DOHH2 (cell line): ENCODE measurements around the gene ATF7IP2.
"Not testable (repeated sequence)": the region's sequence is repeated elsewhere in the genome, so short reads cannot be mapped to it uniquely, and the experiment has no call there.

Source experiments
- H3F3A ChIP-seq: fragments of 200-600 bp; sonication (generic), shearing (Covaris generic); 2 replicates; pipeline ENCODE4 v1.6.0; 2016; ENCODE audit warnings: antibody characterized with exemption, mild to moderate bottlenecking; ENCODE audit not compliant: control insufficient read depth, insufficient read depth
- H3K27ac ChIP-seq: fragments of 200-600 bp; sonication (generic); 2 replicates; pipeline ENCODE4 v1.5.1; 2014; ENCODE audit warnings: low read depth, mild to moderate bottlenecking, low read length, moderate library complexity
- H3K27me3 ChIP-seq: fragments of 200-600 bp; sonication (generic); 2 replicates; pipeline ENCODE4 v1.6.1; 2014; ENCODE audit warnings: mild to moderate bottlenecking, low read length, mixed read lengths; ENCODE audit not compliant: control insufficient read depth
- H3K36me3 ChIP-seq: fragments of 200-600 bp; sonication (generic); 2 replicates; pipeline ENCODE4 v1.6.1; 2014; ENCODE audit warnings: mild to moderate bottlenecking, low read length, moderate library complexity, mixed read lengths; ENCODE audit not compliant: control insufficient read depth
- H3K4me1 ChIP-seq: fragments of 200-600 bp; sonication (generic); 2 replicates; pipeline ENCODE4 v1.6.1; 2014; ENCODE audit warnings: mild to moderate bottlenecking, low read length, mixed read lengths; ENCODE audit not compliant: control insufficient read depth
- H3K4me2 ChIP-seq: fragments of 200-600 bp; sonication (generic); 2 replicates; pipeline ENCODE4 v1.6.0; 2014; ENCODE audit warnings: mild to moderate bottlenecking, low read length, moderate library complexity
- H3K4me3 ChIP-seq: fragments of 200-600 bp; sonication (generic); 2 replicates; pipeline ENCODE4 v1.5.1; 2014; ENCODE audit warnings: mild to moderate bottlenecking, low read length, mixed read lengths
- H3K79me2 ChIP-seq: fragments of 200-600 bp; sonication (generic); 2 replicates; pipeline ENCODE4 v1.6.1; 2014; ENCODE audit warnings: mild to moderate bottlenecking, low read length, mixed read lengths; ENCODE audit not compliant: control insufficient read depth
- H3K9me2 ChIP-seq: fragments of 200-600 bp; sonication (generic); replicated peaks from 2 replicates; pipeline ENCODE4 v1.6.1; 2014; ENCODE audit warnings: mild to moderate bottlenecking, low read length, mixed read lengths; ENCODE audit not compliant: control insufficient read depth
- H3K9me3 ChIP-seq: fragments of 200-600 bp; sonication (generic); 2 replicates; pipeline ENCODE4 v1.6.1; 2014; ENCODE audit warnings: antibody characterized with exemption, low read length, mixed read lengths; ENCODE audit not compliant: control insufficient read depth, insufficient read depth
- H4K20me1 ChIP-seq: fragments of 200-600 bp; sonication (generic); 2 replicates; pipeline ENCODE4 v1.6.0; 2014; ENCODE audit warnings: low read depth, mild to moderate bottlenecking, antibody characterized with exemption, low read length, moderate library complexity; ENCODE audit not compliant: control insufficient read depth, insufficient read depth
- CTCF ChIP-seq: fragments of 200-600 bp; sonication (generic); IDR thresholded peaks from one replicate; pipeline ENCODE4 v1.5.1; 2014; ENCODE audit warnings: antibody characterized with exemption, mild to moderate bottlenecking, low read depth, low read length; ENCODE audit not compliant: poor library complexity, severe bottlenecking
- EZH2phosphoT487 ChIP-seq: fragments of 200-600 bp; sonication (generic); IDR thresholded peaks from 2 replicates; pipeline ENCODE4 v1.6.1; 2017; ENCODE audit warnings: borderline replicate concordance, mild to moderate bottlenecking, antibody characterized with exemption, low read length, moderate library complexity, mixed read lengths

The ATF7IP2 gene

GRCh38 chr16:10405386-10405939, 19.6 kb downstream of the ATF7IP2 start:
- Histone ChIP-seq H3K27ac (no peak overlapping the region), H3K9me2 (no peaks in the 10 kb centered on the region), H3K4me1 (no peaks in the 10 kb centered on the region), H3K79me2 (peaks cover 51% of the 10 kb centered on the region), H3F3A (no peaks in the 10 kb centered on the region), H3K27me3 (no peaks in the 10 kb centered on the region), H3K9me3 (peaks cover 16% of the 10 kb centered on the region; the same call in 1 of the 2 replicates), H4K20me1 (no peaks in the 10 kb centered on the region), H3K36me3 (peaks cover 56% of the 10 kb centered on the region), H3K4me2 (no peak overlapping the region), H3K4me3 (no peak overlapping the region)
- TF ChIP-seq EZH2phosphoT487 = no peak

- no peaks in the 10 kb centered on the region for H3K9me2 ChIP-seq
- H3K4me3 ChIP-seq = no peak overlapping the region
- peaks cover 52% of the 10 kb centered on the region for H3K79me2 ChIP-seq
- peaks cover 36% of the 10 kb centered on the region for H3K36me3 ChIP-seq
- H3K4me2 ChIP-seq = no peak overlapping the region
- H4K20me1 ChIP-seq = no peaks in the 10 kb centered on the region
- H3K4me1 ChIP-seq = no peaks in the 10 kb centered on the region
- peaks cover 32% of the 10 kb centered on the region; the same call in 1 of the 2 replicates for H3K9me3 ChIP-seq
- H3K27me3 ChIP-seq = no peaks in the 10 kb centered on the region
- no peaks in the 10 kb centered on the region for H3F3A ChIP-seq
- H3K27ac ChIP-seq = no peak overlapping the region
- TF ChIP-seq EZH2phosphoT487 (no peak), CTCF (no peak)
These were observed 23.0 kb downstream of the ATF7IP2 start for GRCh38 chr16:10408824-10409381.

GRCh38 chr16:10409713-10410112, 23.9 kb downstream of the ATF7IP2 start:
- H3K79me2 ChIP-seq = peaks cover 54% of the 10 kb centered on the region

GRCh38 chr16:10410469-10410868, 24.6 kb downstream of the ATF7IP2 start:
- H3K27ac ChIP-seq = no peak overlapping the region
- no peaks in the 10 kb centered on the region for H3K4me1 ChIP-seq
- H3K4me3 ChIP-seq = no peak overlapping the region
- peaks cover 41% of the 10 kb centered on the region; the same call in 1 of the 2 replicates for H3K9me3 ChIP-seq
- H3K9me2 ChIP-seq = no peaks in the 10 kb centered on the region
- H3F3A ChIP-seq = no peaks in the 10 kb centered on the region
- no peak overlapping the region for H3K4me2 ChIP-seq
- peaks cover 53% of the 10 kb centered on the region for H3K79me2 ChIP-seq
- H3K36me3 ChIP-seq = peaks cover 33% of the 10 kb centered on the region
- H3K27me3 ChIP-seq = no peaks in the 10 kb centered on the region
- no peaks in the 10 kb centered on the region for H4K20me1 ChIP-seq
- TF ChIP-seq EZH2phosphoT487 = no peak
- TF ChIP-seq CTCF = no peak

More at GRCh38 chr16:10409713-10410112, 23.9 kb downstream of the ATF7IP2 start:
- H4K20me1 ChIP-seq, H3K27ac ChIP-seq, H3K4me3 ChIP-seq, H3K27me3 ChIP-seq, H3K4me2 ChIP-seq, H3K4me1 ChIP-seq, H3K9me2 ChIP-seq, H3F3A ChIP-seq: not testable (repeated sequence)
- peaks cover 32% of the 10 kb centered on the region for H3K36me3 ChIP-seq
- H3K9me3 ChIP-seq = peaks cover 34% of the 10 kb centered on the region; the same call in 1 of the 2 replicates
